ENCODE measurements around the gene ZPR1.
A peak's percentile ranks its signal among the peaks of the same experiment; 100 is the strongest.
"Not testable (repeated sequence)": the region's sequence is repeated elsewhere in the genome, so short reads cannot be mapped to it uniquely, and the experiment has no call there.

The ZPR1 gene

GRCh38 chr11:116762132-116762531 is 25.7 kb downstream of the ZPR1 start:
- no peak for DNase-seq (ENCODE audit: low read depth in 2 of 2, low spot score in 1 of 2)

GRCh38 chr11:116756044-116756443 is 31.8 kb downstream of the ZPR1 start:
- DNase-seq (ENCODE audit: low read depth in 2 of 2, low spot score in 1 of 2): not testable (repeated sequence)

GRCh38 chr11:116750070-116750718 is 37.6 kb downstream of the ZPR1 start:
- no peak for DNase-seq (ENCODE audit: low read depth in 2 of 2, low spot score in 1 of 2)

- DNase-seq (ENCODE audit: low read depth in 2 of 2, low spot score in 1 of 2): no peak
Measured at GRCh38 chr11:116742104-116742503, 45.7 kb downstream of the ZPR1 start.

GRCh38 chr11:116740741-116741140 is 47.1 kb downstream of the ZPR1 start:
- DNase-seq (ENCODE audit: low read depth in 2 of 2, low spot score in 1 of 2): no peak

GRCh38 chr11:116738975-116739374 is 48.8 kb downstream of the ZPR1 start:
- no peak for DNase-seq (ENCODE audit: low read depth in 2 of 2, low spot score in 1 of 2)

GRCh38 chr11:116736763-116737162 is 51.1 kb downstream of the ZPR1 start:
- DNase-seq (ENCODE audit: low read depth in 2 of 2, low spot score in 1 of 2): no peak

GRCh38 chr11:116733969-116734508 is 53.8 kb downstream of the ZPR1 start:
- DNase-seq (ENCODE audit: low read depth in 2 of 2, low spot score in 1 of 2): no peak

- DNase-seq (ENCODE audit: low read depth in 2 of 2, low spot score in 1 of 2): no peak
Measured at GRCh38 chr11:116733043-116733755, 54.6 kb downstream of the ZPR1 start.

GRCh38 chr11:116732271-116733042 is 55.4 kb downstream of the ZPR1 start:
- peak; percentile 8 to 27 for DNase-seq (ENCODE audit: low read depth in 2 of 2, low spot score in 1 of 2)

GRCh38 chr11:116731821-116732220 is 56.0 kb downstream of the ZPR1 start:
- DNase-seq (ENCODE audit: low read depth in 2 of 2, low spot score in 1 of 2): no peak

GRCh38 chr11:116731097-116731761 is 56.6 kb downstream of the ZPR1 start:
- no peak for DNase-seq (ENCODE audit: low read depth in 2 of 2, low spot score in 1 of 2)

- DNase-seq (ENCODE audit: low read depth in 2 of 2, low spot score in 1 of 2): no peak
Measured at GRCh38 chr11:116730601-116731000, 57.2 kb downstream of the ZPR1 start.

GRCh38 chr11:116730241-116730561 is 57.6 kb downstream of the ZPR1 start:
- no peak for DNase-seq (ENCODE audit: low read depth in 2 of 2, low spot score in 1 of 2)

- DNase-seq (ENCODE audit: low read depth in 2 of 2, low spot score in 1 of 2): no peak
Measured at GRCh38 chr11:116729501-116730240, 58.2 kb downstream of the ZPR1 start.

GRCh38 chr11:116727990-116728389 is 59.8 kb downstream of the ZPR1 start:
- DNase-seq (ENCODE audit: low read depth in 2 of 2, low spot score in 1 of 2): no peak

GRCh38 chr11:116725434-116726221 is 62.2 kb downstream of the ZPR1 start:
- DNase-seq (ENCODE audit: low read depth in 2 of 2, low spot score in 1 of 2): no peak

GRCh38 chr11:116724813-116725212 is 63.0 kb downstream of the ZPR1 start:
- DNase-seq (ENCODE audit: low read depth in 2 of 2, low spot score in 1 of 2): no peak
